HG03565 (cell line): ENCODE data around the gene E2F4.

ENCODE experiments used
- ATAC-seq: cut with Tn5 transposase; IDR thresholded peaks from one replicate; pipeline ENCODE4 v1.9.1; 2021; ENCODE audit warnings: mild to moderate bottlenecking, moderate library complexity; ENCODE audit not compliant: unreplicated experiment

Gene E2F4

GRCh38 chr16:67190448-67191399 lies 1.2 kb upstream of the E2F4 start:
- no peak for ATAC-seq

- no peak for ATAC-seq
These were observed 452 bp upstream of the E2F4 start for GRCh38 chr16:67191411-67191994.

GRCh38 chr16:67192781-67193361 lies 916 bp downstream of the E2F4 start:
- no peak for ATAC-seq

- ATAC-seq: no peak
These were observed 1.6 kb downstream of the E2F4 start for GRCh38 chr16:67193536-67193935.

- ATAC-seq: no peak
These were observed 2.3 kb downstream of the E2F4 start for GRCh38 chr16:67194260-67194659.

- no peak for ATAC-seq
These were observed 3.7 kb downstream of the E2F4 start for GRCh38 chr16:67195676-67196075.

- ATAC-seq: no peak
These were observed 4.9 kb downstream of the E2F4 start for GRCh38 chr16:67196881-67197280.

GRCh38 chr16:67197704-67198103 lies 5.7 kb downstream of the E2F4 start:
- no peak for ATAC-seq

GRCh38 chr16:67198238-67198734 lies 6.3 kb downstream of the E2F4 start:
- ATAC-seq: no peak

- no peak for ATAC-seq
These were observed 7.3 kb downstream of the E2F4 start, which contains the start of gene ELMO3 for GRCh38 chr16:67199011-67199807. Gene ELMO3, plus strand, starts transcription at chr16:67199131. Its CDS starts 196 bp downstream, at chr16:67199327.

- no peak for ATAC-seq
These were observed 7.8 kb downstream of the E2F4 start for GRCh38 chr16:67199808-67200198.

GRCh38 chr16:67200491-67200890 lies 8.5 kb downstream of the E2F4 start:
- no peak for ATAC-seq

- no peak for ATAC-seq
These were observed 9.7 kb downstream of the E2F4 start for GRCh38 chr16:67201411-67202345.

GRCh38 chr16:67202426-67202825 lies 10.5 kb downstream of the E2F4 start:
- ATAC-seq: no peak

- no peak for ATAC-seq
These were observed 11.1 kb downstream of the E2F4 start for GRCh38 chr16:67202956-67203493.

- no peak for ATAC-seq
These were observed 12.1 kb downstream of the E2F4 start for GRCh38 chr16:67204076-67204475.

- no peak for ATAC-seq
These were observed 14.3 kb downstream of the E2F4 start for GRCh38 chr16:67206129-67206837.

GRCh38 chr16:67206838-67207248 lies 14.9 kb downstream of the E2F4 start:
- no peak for ATAC-seq
